Occipital lobe (tissue), 2 donors: ENCODE data around the gene CLCA4. TPM values are rescaled to one million over a fixed set of nuclear protein-coding genes. Genes with fewer than 3 reads are reported as not detected.
"Not testable (repeated sequence)": the region's sequence is repeated elsewhere in the genome, so short reads cannot be mapped to it uniquely, and the experiment has no call there.

ENCODE experiments used
- DNase-seq: peaks from one replicate; lab custom pipeline; 2025; lab: John Stamatoyannopoulos, UW
- total RNA-seq: library from RNA; depleted of rRNA; stranded (reverse); fragments of >200 nt; gene quantifications from one replicate; pipeline ENCODE4 v1.2.3, GENCODE V29; 2014

The CLCA4 gene
- total RNA-seq, 1 donor from 2014 or later, result not detected

GRCh38 chr1:86530211-86530845, 16.6 kb upstream of the CLCA4 start:
- no peak for DNase-seq

- DNase-seq, result no peak
Measured at GRCh38 chr1:86537928-86538695, 8.8 kb upstream of the CLCA4 start.

GRCh38 chr1:86538775-86539174, 8.1 kb upstream of the CLCA4 start:
- no peak for DNase-seq

GRCh38 chr1:86541859-86542258, 5.0 kb upstream of the CLCA4 start:
- DNase-seq, result no peak

- no peak for DNase-seq
Measured at GRCh38 chr1:86542631-86543030, 4.2 kb upstream of the CLCA4 start.

- DNase-seq, result no peak
Measured at GRCh38 chr1:86548839-86549238, 2.0 kb downstream of the CLCA4 start.

- DNase-seq, result no peak
Measured at GRCh38 chr1:86551305-86551704, 4.4 kb downstream of the CLCA4 start.

- no peak for DNase-seq
Measured at GRCh38 chr1:86552376-86552775, 5.5 kb downstream of the CLCA4 start.

- DNase-seq, result no peak
Measured at GRCh38 chr1:86557739-86558138, 10.9 kb downstream of the CLCA4 start.

GRCh38 chr1:86563849-86564248, 17.0 kb downstream of the CLCA4 start:
- DNase-seq, result no peak

- no peak for DNase-seq
Measured at GRCh38 chr1:86567341-86567740, 20.5 kb downstream of the CLCA4 start.

GRCh38 chr1:86567878-86568277, 21.0 kb downstream of the CLCA4 start:
- no peak for DNase-seq

GRCh38 chr1:86573763-86574484, 27.0 kb downstream of the CLCA4 start:
- DNase-seq, result no peak

- DNase-seq, result no peak
Measured at GRCh38 chr1:86581231-86581630, 34.4 kb downstream of the CLCA4 start.

GRCh38 chr1:86582161-86582560, 35.3 kb downstream of the CLCA4 start:
- DNase-seq, result no peak

GRCh38 chr1:86583032-86583431, 36.2 kb downstream of the CLCA4 start:
- DNase-seq, result no peak

GRCh38 chr1:86583593-86583992, 36.7 kb downstream of the CLCA4 start:
- no peak for DNase-seq

- no peak for DNase-seq
Measured at GRCh38 chr1:86594284-86594770, 47.4 kb downstream of the CLCA4 start.

- no peak for DNase-seq
Measured at GRCh38 chr1:86596224-86596623, 49.3 kb downstream of the CLCA4 start.

- DNase-seq, result no peak
Measured at GRCh38 chr1:86596741-86597290, 49.9 kb downstream of the CLCA4 start.

- not testable (repeated sequence) for DNase-seq
Measured at GRCh38 chr1:86606080-86606479, 59.2 kb downstream of the CLCA4 start.

GRCh38 chr1:86616433-86616832, 69.6 kb downstream of the CLCA4 start:
- DNase-seq, result no peak
